HEK293 (cell line): ENCODE measurements around the gene HES2.

ENCODE experiments used
- SALL2 ChIP-seq: fragments of 450-650 bp; formaldehyde crosslinking; IDR thresholded peaks from 2 replicates; pipeline ENCODE4 v1.5.0; 2017; ENCODE audit warnings: missing biosample characterization, mild to moderate bottlenecking, missing genetic modification characterization, borderline replicate concordance
- TRIM28 ChIP-seq: IDR thresholded peaks from 2 replicates; pipeline ENCODE4 v1.6.1; 2011; ENCODE audit warnings: low read length, control low read depth, borderline replicate concordance
- YY1 ChIP-seq: fragments of 450-650 bp; formaldehyde crosslinking; IDR thresholded peaks from 2 replicates; pipeline ENCODE4 v1.5.1; 2018; ENCODE audit warnings: missing biosample characterization, missing genetic modification characterization
- ZFHX2 ChIP-seq: fragments of 450-650 bp; formaldehyde crosslinking; conservative IDR thresholded peaks from 2 replicates; pipeline ENCODE4 v1.5.1; 2016; ENCODE audit warnings: missing biosample characterization, missing genetic modification characterization
- ZNF140 ChIP-seq: fragments of 450-650 bp; formaldehyde crosslinking; IDR thresholded peaks from 2 replicates; pipeline ENCODE4 v1.5.1; 2016; ENCODE audit warnings: missing biosample characterization, missing genetic modification characterization
- ZNF2 ChIP-seq: fragments of 450-650 bp; formaldehyde crosslinking; IDR thresholded peaks from 2 replicates; pipeline ENCODE4 v1.5.1; 2016; ENCODE audit warnings: missing biosample characterization, missing genetic modification characterization
- ZNF561 ChIP-seq: fragments of 450-650 bp; IDR thresholded peaks from 2 replicates; pipeline ENCODE4 v1.5.1; 2018; ENCODE audit warnings: missing biosample characterization, missing genetic modification characterization, borderline replicate concordance
- TF ChIP-seq, protein P1 (sequence below): fragments of 450-650 bp; formaldehyde crosslinking; IDR thresholded peaks from 2 replicates; pipeline ENCODE4 v1.5.1; 2016; ENCODE audit warnings: missing biosample characterization, missing genetic modification characterization
- TF ChIP-seq, protein P2 (sequence below): fragments of 450-650 bp; formaldehyde crosslinking; IDR thresholded peaks from 2 replicates; pipeline ENCODE4 v1.5.1; 2016; ENCODE audit warnings: missing biosample characterization, missing genetic modification characterization

DNA sequence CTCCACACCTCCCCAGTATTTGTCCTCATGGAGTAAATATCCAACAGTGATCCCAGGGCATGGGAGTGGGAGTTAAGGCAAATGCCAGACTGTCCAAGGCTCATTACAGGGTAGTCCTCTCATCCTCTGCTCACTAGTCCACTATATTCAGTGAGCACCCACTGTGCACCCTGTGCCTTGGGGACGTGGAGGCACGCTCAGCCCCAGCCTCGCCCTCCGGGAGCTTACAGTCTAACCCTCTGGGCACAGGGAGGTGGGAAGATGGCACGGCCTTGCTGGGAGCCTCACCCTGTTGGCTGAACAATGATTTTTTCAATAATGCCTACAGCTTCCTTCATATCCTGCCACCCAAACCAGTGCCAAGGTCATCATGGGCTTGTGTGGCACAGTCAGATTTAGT, 2.8 kb downstream of the HES2 start:
- TF ChIP-seq, protein P1, sequence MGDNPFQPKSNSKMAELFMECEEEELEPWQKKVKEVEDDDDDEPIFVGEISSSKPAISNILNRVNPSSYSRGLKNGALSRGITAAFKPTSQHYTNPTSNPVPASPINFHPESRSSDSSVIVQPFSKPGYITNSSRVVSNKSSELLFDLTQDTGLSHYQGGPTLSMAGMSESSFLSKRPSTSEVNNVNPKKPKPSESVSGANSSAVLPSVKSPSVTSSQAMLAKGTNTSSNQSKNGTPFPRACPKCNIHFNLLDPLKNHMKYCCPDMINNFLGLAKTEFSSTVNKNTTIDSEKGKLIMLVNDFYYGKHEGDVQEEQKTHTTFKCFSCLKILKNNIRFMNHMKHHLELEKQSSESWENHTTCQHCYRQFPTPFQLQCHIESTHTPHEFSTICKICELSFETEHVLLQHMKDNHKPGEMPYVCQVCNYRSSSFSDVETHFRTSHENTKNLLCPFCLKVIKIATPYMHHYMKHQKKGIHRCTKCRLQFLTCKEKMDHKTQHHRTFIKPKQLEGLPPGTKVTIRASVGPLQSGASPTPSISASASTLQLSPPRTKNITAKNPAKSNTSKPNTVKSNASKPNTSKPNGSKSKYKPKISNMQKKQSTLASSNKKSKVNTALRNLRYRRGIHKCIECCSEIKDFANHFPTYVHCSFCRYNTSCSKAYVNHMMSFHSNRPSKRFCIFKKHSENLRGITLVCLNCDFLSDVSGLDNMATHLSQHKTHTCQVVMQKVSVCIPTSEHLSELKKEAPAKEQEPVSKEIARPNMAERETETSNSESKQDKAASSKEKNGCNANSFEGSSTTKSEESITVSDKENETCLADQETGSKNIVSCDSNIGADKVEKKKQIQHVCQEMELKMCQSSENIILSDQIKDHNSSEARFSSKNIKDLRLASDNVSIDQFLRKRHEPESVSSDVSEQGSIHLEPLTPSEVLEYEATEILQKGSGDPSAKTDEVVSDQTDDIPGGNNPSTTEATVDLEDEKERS (tag by site-specific recombination) = no peak
- TF ChIP-seq TRIM28 (no peak), YY1 (tag by site-specific recombination) (no peak), ZNF2 (tag by site-specific recombination) (no peak), SALL2 (no peak), ZFHX2 (no peak), ZNF140 (tag by site-specific recombination) (no peak), ZNF561 (tag by site-specific recombination) (no peak)
- TF ChIP-seq, protein P2, sequence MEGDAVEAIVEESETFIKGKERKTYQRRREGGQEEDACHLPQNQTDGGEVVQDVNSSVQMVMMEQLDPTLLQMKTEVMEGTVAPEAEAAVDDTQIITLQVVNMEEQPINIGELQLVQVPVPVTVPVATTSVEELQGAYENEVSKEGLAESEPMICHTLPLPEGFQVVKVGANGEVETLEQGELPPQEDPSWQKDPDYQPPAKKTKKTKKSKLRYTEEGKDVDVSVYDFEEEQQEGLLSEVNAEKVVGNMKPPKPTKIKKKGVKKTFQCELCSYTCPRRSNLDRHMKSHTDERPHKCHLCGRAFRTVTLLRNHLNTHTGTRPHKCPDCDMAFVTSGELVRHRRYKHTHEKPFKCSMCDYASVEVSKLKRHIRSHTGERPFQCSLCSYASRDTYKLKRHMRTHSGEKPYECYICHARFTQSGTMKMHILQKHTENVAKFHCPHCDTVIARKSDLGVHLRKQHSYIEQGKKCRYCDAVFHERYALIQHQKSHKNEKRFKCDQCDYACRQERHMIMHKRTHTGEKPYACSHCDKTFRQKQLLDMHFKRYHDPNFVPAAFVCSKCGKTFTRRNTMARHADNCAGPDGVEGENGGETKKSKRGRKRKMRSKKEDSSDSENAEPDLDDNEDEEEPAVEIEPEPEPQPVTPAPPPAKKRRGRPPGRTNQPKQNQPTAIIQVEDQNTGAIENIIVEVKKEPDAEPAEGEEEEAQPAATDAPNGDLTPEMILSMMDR (tag by site-specific recombination) = no peak
